Measurements from ENCODE around the gene HAGH.

HAGH gene

GRCh38 chr16:1786242-1787055 lies 40.2 kb downstream of the HAGH start:
- no peak for DNase-seq

- DNase-seq = no peak
Measured at GRCh38 chr16:1785846-1786170, 40.8 kb downstream of the HAGH start.

GRCh38 chr16:1784977-1785845 lies 41.4 kb downstream of the HAGH start:
- DNase-seq = no peak

- peak; percentile 98 for DNase-seq
Measured at GRCh38 chr16:1782408-1783264, 44.0 kb downstream of the HAGH start, which contains the start of the genes NUBP2 and SPSB3. NUBP2 (plus strand) TSS chr16:1782960; CDS start chr16:1783021, 61 bp downstream. SPSB3 (minus strand) TSS chr16:1782571; CDS start chr16:1781483, 1,088 bp downstream.

GRCh38 chr16:1781758-1782407 lies 44.7 kb downstream of the HAGH start:
- no peak for DNase-seq

- DNase-seq = no peak
Measured at GRCh38 chr16:1781254-1781653, 45.4 kb downstream of the HAGH start.

DNA sequence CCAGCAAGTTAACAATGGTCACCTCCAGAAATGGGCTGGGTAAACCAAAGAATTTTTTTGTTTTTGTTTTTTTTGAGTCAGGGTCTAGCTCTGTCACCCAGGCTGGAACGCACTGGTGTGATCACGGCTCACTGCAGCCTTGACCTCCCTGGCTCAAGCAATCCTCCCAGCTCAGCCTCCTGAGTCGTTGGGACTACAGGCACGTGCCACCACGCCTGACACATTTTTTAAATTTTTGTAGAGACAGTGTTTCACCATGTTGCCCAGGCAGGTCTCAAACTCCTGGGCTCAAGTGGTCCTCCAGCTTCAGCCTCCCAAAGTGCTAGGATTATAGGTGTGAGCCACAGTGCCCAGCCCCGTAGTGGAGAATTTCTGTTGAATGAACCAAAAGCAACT lies 46.0 kb downstream of the HAGH start:
- no peak for DNase-seq

DNA sequence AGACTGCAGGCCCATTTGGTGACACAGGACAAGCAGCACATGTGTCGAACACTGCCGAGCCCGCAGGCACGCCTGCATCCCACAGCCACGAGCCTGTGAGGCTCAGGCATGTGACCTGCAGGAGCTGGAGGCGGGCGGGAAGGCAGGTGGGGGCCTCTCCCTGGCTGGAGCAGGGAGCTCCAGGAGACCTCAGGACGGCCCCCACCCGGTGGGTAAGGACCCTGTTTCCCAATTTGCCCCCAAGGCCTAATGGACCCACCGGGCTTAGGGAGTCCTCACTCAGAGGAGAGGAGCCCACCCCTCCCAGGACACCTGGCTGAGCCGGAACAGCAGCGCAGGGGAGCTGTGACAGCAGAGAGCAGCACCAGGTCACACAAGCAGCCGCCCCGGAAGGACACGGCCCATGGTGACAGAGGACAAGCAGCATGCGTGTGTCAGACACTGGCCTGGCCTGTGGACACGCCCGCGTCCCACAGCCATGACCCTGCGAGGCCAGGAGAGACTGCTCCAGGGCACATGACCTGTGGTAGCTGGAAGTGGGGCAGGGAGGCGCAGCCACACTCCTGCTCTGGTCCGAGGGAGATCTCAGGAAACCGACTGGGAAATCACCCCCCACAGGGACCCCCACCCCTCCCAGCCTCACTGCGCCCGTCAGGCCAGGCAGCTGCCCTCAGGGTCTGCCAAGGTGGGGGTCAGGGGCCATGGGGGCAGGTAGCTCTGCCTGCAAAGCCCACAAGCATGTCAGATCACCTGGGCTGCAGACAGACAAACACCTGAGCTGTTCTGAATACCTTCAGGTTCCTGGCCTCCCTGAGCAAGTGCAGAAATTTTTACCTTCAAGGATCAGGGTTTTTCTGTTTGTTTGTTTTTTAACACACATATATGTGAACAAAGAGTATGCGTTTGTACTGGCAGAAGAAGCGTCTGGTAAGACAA lies 46.6 kb downstream of the HAGH start:
- no peak for DNase-seq

DNA sequence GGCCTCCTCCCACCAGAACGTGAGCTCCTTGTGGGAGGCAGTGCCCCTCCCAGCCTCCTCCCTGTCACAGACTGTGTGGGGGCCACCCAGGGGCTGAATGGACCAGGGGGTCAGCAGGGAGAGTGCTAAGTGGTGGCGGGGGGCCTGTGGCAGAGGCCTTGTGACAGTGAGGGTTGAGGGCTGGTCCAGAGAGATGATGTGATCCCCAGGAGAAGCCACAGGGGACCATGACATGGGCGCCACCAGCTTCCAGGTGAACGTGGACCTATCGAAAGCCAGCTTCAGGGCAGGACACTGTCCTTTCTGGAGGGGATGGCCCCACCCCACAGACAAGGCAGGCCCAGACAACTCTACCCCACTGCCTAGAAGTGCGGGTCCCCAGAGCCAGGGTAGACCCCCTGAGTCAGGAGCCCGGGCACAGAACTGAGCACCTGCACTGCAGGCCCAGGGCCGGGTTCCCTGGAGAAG lies 47.4 kb downstream of the HAGH start:
- no peak for DNase-seq

DNA sequence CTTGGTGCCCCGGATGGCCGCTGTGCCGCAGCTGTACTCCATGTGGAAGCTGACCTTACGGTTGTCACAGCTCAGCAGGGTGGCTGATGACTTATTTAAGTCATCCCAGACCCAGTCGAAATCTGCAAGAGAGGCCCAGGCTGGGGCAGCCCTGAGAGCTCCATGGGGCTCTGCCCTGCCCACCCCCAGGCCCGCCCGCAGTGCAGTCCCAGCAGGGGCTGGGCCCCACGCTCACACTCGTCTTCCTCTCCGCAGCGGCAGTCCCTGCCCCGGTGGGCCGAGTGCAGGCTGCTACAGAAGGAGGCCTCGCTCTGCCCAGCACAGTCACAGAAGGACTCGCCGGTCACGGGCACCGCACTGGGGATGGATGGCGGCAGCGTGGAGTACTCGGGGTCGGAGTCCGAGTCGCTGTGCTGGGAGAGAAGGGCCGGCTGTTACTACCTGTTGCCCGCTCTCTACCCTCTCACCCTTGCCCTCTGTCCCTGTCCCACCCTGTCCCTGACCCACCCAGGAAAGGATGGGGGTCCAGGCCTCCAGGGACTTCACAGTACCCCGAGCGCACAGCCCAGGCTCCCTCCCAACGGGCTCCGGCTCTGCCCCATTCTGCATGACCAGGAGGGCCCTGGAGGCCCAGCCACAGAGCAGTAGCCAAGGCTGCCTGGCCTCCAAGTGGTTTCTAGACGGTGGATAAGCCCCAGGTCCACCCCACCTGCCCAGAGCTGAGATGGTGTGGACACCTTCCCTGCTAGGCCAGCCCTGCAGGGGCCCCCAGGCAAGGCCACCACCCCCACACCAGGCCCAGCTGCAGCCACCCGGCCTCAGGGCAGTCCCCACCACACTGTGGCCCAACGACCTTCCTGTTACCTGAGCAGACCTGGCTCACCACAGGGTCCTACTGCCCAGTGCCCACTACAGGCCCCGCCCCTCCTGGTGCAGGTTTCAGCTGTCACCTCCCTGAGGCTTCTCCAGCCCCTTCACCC lies 48.1 kb downstream of the HAGH start:
- DNase-seq = no peak

GRCh38 chr16:1777375-1778199 lies 49.0 kb downstream of the HAGH start:
- DNase-seq = no peak

GRCh38 chr16:1776991-1777374 lies 49.6 kb downstream of the HAGH start:
- DNase-seq = no peak

- no peak for DNase-seq
Measured at GRCh38 chr16:1776672-1776955, 50.0 kb downstream of the HAGH start.

DNA sequence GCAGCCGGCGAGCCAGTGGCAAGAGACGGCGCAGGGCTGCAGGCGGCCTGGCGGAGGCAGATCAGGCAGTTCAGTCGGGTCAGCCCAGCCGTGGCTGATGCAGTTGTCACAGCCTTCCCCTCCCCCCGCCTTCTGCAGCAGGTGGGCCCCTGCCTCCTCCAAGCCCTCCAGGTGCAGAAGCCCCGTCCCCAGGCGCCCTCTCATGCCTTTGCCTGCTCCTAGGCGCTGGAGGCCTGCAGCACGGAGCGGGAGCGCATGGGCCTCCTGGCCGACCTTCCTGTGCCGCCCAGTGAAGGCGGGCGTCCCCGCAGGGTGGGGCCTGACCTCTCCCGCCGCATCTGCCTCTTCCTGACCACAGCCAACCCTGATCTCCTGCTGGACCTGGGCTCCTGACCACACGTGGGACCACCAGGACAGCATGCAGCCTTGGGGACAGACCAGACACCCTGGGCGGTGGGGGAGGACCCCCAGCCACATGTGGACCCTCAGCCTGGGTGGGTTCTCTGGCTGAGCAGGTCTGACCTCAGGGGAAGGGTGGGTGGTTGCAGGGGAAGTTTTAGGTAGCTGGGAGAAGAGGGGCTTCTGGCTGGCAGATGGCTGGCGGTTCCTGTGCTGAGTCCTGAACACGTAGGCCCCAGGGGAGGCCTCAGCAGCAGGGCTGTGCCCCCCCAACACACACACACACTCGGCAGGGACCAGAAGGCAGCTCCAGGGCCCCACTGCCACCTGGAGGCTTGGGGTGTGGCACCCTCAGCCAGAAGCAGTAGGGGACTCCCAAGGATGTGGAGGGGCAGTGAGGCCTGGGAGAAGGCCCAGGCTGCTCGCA lies 50.6 kb downstream of the HAGH start:
- no peak for DNase-seq

GRCh38 chr16:1775006-1775845 lies 51.4 kb downstream of the HAGH start:
- no peak for DNase-seq

DNA sequence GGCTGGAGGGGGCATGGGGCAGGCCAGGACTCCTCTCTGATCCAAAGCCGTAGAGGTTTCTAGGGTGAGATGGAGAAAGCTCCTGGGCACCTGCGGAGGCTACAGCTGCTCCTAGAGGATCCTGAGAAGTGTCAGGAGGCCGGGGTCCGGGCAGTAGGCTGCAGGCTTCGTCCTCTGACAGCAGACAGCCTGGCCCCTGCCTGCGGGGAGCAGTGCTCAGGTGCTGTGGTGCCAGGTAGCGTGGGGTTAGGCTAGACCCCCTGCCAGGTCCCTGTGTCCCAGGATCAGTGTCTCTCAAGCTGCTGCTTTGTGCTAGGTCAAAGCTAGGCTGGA lies 52.2 kb downstream of the HAGH start:
- DNase-seq = no peak

DNA sequence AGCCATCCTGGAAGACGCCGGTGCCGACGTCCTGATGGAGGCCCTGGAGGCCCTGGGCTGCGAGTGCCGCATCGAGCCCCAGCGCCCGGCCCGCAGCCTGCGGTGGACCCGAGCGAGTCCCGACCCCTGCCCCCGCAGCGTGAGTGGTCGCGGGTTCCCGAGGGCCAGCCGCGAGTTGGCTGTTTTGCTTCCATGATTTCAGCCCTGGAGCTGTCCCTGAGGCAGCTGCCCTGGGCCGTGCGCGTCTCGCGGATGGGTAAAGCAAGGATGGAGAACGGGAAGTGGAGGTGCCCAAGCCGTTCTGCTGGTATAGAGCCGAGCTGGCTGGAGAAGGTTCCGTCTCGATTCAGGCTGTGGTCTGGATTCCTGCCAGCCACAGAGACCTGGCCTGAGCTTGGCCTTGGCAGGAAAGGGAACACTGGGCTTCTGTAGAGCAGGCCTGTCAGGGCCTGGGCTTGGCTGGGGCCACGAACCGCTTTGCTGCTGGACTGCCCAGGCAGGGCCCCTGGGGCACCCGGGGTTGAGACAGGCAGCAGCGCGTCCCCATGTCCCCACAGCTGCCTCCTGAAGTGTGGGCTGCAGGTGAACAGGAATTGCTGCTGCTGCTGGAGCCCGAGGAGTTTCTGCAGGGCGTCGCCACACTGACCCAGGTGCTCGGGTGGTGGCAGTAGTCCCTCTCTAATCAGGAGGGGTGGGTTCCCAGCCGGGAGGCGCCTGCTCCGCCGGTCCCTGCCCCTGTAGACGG lies 52.8 kb downstream of the HAGH start:
- no peak for DNase-seq

All from activated CD8-positive, alpha-beta memory T cell treated with anti-CD3 and anti-CD28 coated beads, Interleukin-2, amount 50 U/mL, for 48 hours (primary cell).